ENCODE measurements around the gene SH3PXD2A.

- TF ChIP-seq CTCF (IDR thresholded peaks at IDR 0.05) (no peak), POLR2A (IDR thresholded peaks at IDR 0.05) (peak in 1 of 2 donors; percentile 42)
Observed at GRCh38 chr10:103772096-103772845, 83.1 kb downstream of the SH3PXD2A start.

All from adrenal gland (tissue), 5 donors.